Sciatic nerve (tissue), 2 donors: ENCODE data around the gene ANKS1B. TPM values are rescaled to one million over a fixed set of nuclear protein-coding genes. Genes with fewer than 3 reads are reported as not detected.
"Not testable (repeated sequence)": the region's sequence is repeated elsewhere in the genome, so short reads cannot be mapped to it uniquely, and the experiment has no call there.

ENCODE experiments used
- ATAC-seq: fragments of 200-7000 bp; cut with Tn5 transposase; one replicate; pipeline ENCODE4 v1.9.1; 2020; ENCODE audit warnings: mild to moderate bottlenecking, moderate library complexity
- DNase-seq: peaks from one replicate; pipeline ENCODE4 v3.0.0-alpha.2; 2020; ENCODE audit warnings: low spot score
- intact Hi-C: fragments of 100-400 bp; cut with DNase I; formaldehyde crosslinking; loops from one replicate; pipeline ENCODE4 v1.14.2; 2022
- total RNA-seq: library from RNA; stranded (reverse); fragmentation: NEBNext Ultra II Directional; extraction: Animal tissue kit (Norgen Biotek cat#: 25700); gene quantifications from one replicate; pipeline ENCODE4 v1.2.1, GENCODE V29; 2021
- donor health status: DM: no; HTN: no; CAD: no.
- donor health status: DM: no; HTN: no; CAD: no.

ANKS1B gene
- total RNA-seq, 1 donor from 2014 or later, result 20.8 TPM

- no peak for ATAC-seq
- intact Hi-C loops, result no loop called here
Measured at GRCh38 chr12:98771811-98772752, 1212.7 kb downstream of the ANKS1B start.

GRCh38 chr12:98770230-98770629 is 1214.5 kb downstream of the ANKS1B start:
- ATAC-seq, result no peak
- intact Hi-C loops, result no loop called here
- no peak for DNase-seq

More at GRCh38 chr12:98771811-98772752, 1212.7 kb downstream of the ANKS1B start:
- no peak for DNase-seq

GRCh38 chr12:98769068-98769467 is 1215.7 kb downstream of the ANKS1B start:
- intact Hi-C loops, result no loop called here
- ATAC-seq, result no peak
- DNase-seq, result no peak

GRCh38 chr12:98767248-98767647 is 1217.5 kb downstream of the ANKS1B start:
- intact Hi-C loops, result no loop called here
- no peak for DNase-seq
- no peak for ATAC-seq

- intact Hi-C loops, result no loop called here
- DNase-seq (no peak), ATAC-seq (no peak)
Measured at GRCh38 chr12:98763656-98764055, 1221.1 kb downstream of the ANKS1B start.

- intact Hi-C loops, result no loop called here
Measured at GRCh38 chr12:98758331-98758730, 1226.4 kb downstream of the ANKS1B start.

GRCh38 chr12:98757455-98757854 is 1227.3 kb downstream of the ANKS1B start:
- DNase-seq (no peak), ATAC-seq (no peak)
- intact Hi-C loops, result no loop called here

More at GRCh38 chr12:98758331-98758730, 1226.4 kb downstream of the ANKS1B start:
- ATAC-seq (peak; percentile 74), DNase-seq (no peak)

GRCh38 chr12:98755855-98756254 is 1228.9 kb downstream of the ANKS1B start:
- ATAC-seq, intact Hi-C loops, DNase-seq: not testable (repeated sequence)

- ATAC-seq (no peak), DNase-seq (no peak)
- intact Hi-C loops, result no loop called here
Measured at GRCh38 chr12:98754095-98754494, 1230.6 kb downstream of the ANKS1B start.

GRCh38 chr12:98752726-98753125 is 1232.0 kb downstream of the ANKS1B start:
- ATAC-seq (no peak), DNase-seq (no peak)
- intact Hi-C loops, result no loop called here

GRCh38 chr12:98751580-98752115 is 1233.1 kb downstream of the ANKS1B start:
- no peak for ATAC-seq
- intact Hi-C loops, result no loop called here
- DNase-seq, result no peak

- no peak for ATAC-seq
- intact Hi-C loops, result no loop called here
- no peak for DNase-seq
Measured at GRCh38 chr12:98750511-98750910, 1234.2 kb downstream of the ANKS1B start.

- ATAC-seq, result no peak
Measured at GRCh38 chr12:98748463-98748862, 1236.3 kb downstream of the ANKS1B start.

GRCh38 chr12:98745578-98746391 is 1239.0 kb downstream of the ANKS1B start:
- ATAC-seq (peak; percentile 82), DNase-seq (no peak)
- intact Hi-C loops, result no loop called here

More at GRCh38 chr12:98748463-98748862, 1236.3 kb downstream of the ANKS1B start:
- no peak for DNase-seq
- intact Hi-C loops, result no loop called here

GRCh38 chr12:98744680-98745079 is 1240.1 kb downstream of the ANKS1B start:
- no peak for ATAC-seq
- DNase-seq, result no peak
- intact Hi-C loops, result no loop called here

GRCh38 chr12:98743362-98743953 is 1241.3 kb downstream of the ANKS1B start:
- DNase-seq, result no peak
- intact Hi-C loops, result no loop called here

GRCh38 chr12:98741556-98742265 is 1243.0 kb downstream of the ANKS1B start:
- ATAC-seq, result no peak
- DNase-seq, result no peak
- intact Hi-C loops, result no loop called here

More at GRCh38 chr12:98743362-98743953, 1241.3 kb downstream of the ANKS1B start:
- ATAC-seq, result no peak

GRCh38 chr12:98741196-98741555 is 1243.6 kb downstream of the ANKS1B start:
- ATAC-seq, result no peak

GRCh38 chr12:98740751-98741150 is 1244.0 kb downstream of the ANKS1B start:
- DNase-seq (no peak), ATAC-seq (no peak)
- intact Hi-C loops, result no loop called here

More at GRCh38 chr12:98741196-98741555, 1243.6 kb downstream of the ANKS1B start:
- no peak for DNase-seq
- intact Hi-C loops, result no loop called here
